K562 (cell line): ENCODE results near the gene SGMS1. TPM values are rescaled to one million over a fixed set of nuclear protein-coding genes. Genes with fewer than 3 reads are reported as not detected.
"Not testable (repeated sequence)": the region's sequence is repeated elsewhere in the genome, so short reads cannot be mapped to it uniquely, and the experiment has no call there.

ENCODE experiments used
- ATAC-seq: fragments of 200-7000 bp; cut with Tn5 transposase; 3 replicates; pipeline ENCODE4 v1.9.1; 2020; ENCODE audit warnings: moderate library complexity
- BruUV-seq: library from RNA; stranded (reverse); fragments of 400-500 nt; replicated peaks from 2 replicates; lab custom pipeline; 2021; lab: Mats Ljungman, UMichigan
- CTCF ChIA-PET: fragments of 300-600 bp; formaldehyde crosslinking; extraction: SDS; loops from one replicate; lab custom pipeline; 2021; ENCODE audit warnings: low intra/inter-chr PET ratio; lab: Yijun Ruan, JAX
- POLR2A ChIA-PET: fragments of 300-600, 350-650 bp; sonication (Branson Sonifier 250); formaldehyde crosslinking; extraction: SDS; loops from one replicate; lab custom pipeline; 2021; ENCODE audit warnings: antibody characterized with exemption, inconsistent platforms; lab: Yijun Ruan, JAX
- DNase-seq, 4 experiments: peaks; one replicate each; pipeline versions ENCODE4 v3.0.0 to v3.0.0-alpha.2; 2011 to 2018; ENCODE audit warnings: low spot score in 3 of 4, mixed read lengths in 3 of 4; ENCODE audit errors: extremely low read depth in 1 of 4
- FAIRE-seq: peaks from 2 replicates; lab custom pipeline; 2011; peaks lifted over from hg19 to GRCh38; lab: Jason Lieb, UNC
- H2AFZ ChIP-seq: 2 replicates; pipeline ENCODE4 v1.6.0; 2011; ENCODE audit warnings: low read depth, low read length, control low read depth, inconsistent platforms
- H3K27ac ChIP-seq: fragments of 200-600 bp; 3 replicates; pipeline ENCODE4 v1.8.0; 2011; ENCODE audit warnings: low read depth, mild to moderate bottlenecking, control low read depth, inconsistent platforms, low read length, moderate library complexity, mixed read lengths; ENCODE audit errors: extremely low read depth
- H3K27me3 ChIP-seq, 2 experiments: fragments of 300-600 bp in 1 of 2; 2 replicates in 1 of 2; 3 replicates in 1 of 2; pipeline versions ENCODE4 v1.6.0 to v1.8.0; 2011; ENCODE audit warnings: inconsistent platforms in 2 of 2, low read length in 2 of 2, mild to moderate bottlenecking in 1 of 2, mixed read lengths in 1 of 2, moderate library complexity in 1 of 2; ENCODE audit not compliant: control insufficient read depth in 2 of 2, insufficient read depth in 2 of 2
- H3K36me3 ChIP-seq: fragments of 300-600 bp; 3 replicates; pipeline ENCODE4 v1.8.0; 2011; ENCODE audit warnings: mild to moderate bottlenecking, low read length, inconsistent platforms; ENCODE audit not compliant: control insufficient read depth, insufficient read depth
- H3K4me1 ChIP-seq, 2 experiments: fragments of 200-600 bp in 1 of 2; replicated peaks in 1 of 2; 2 replicates in 1 of 2; 3 replicates in 1 of 2; pipeline versions ENCODE4 v1.5.1 to v1.8.0; 2011; ENCODE audit warnings: inconsistent platforms in 2 of 2, low read length in 2 of 2, mild to moderate bottlenecking in 1 of 2, mixed read lengths in 1 of 2, moderate library complexity in 1 of 2; ENCODE audit not compliant: control insufficient read depth in 2 of 2, insufficient read depth in 2 of 2
- H3K4me2 ChIP-seq: 2 replicates; pipeline ENCODE4 v1.6.1; 2011; ENCODE audit warnings: low read length, control low read depth, inconsistent platforms, mixed read lengths; ENCODE audit not compliant: insufficient read depth
- H3K4me3 ChIP-seq: fragments of 200-600 bp; sonication (generic), shearing (Covaris generic); 2 replicates; pipeline ENCODE4 v1.5.1; 2016; ENCODE audit warnings: control low read depth, inconsistent platforms
- H3K79me2 ChIP-seq: fragments of 200-600 bp; 3 replicates; pipeline ENCODE4 v1.8.0; 2011; ENCODE audit warnings: low read length, inconsistent platforms; ENCODE audit not compliant: control insufficient read depth, insufficient read depth
- H3K9ac ChIP-seq, 2 experiments: 2 replicates each; pipeline versions ENCODE4 v1.6.0 to v1.6.1; 2011; ENCODE audit warnings: low read depth in 2 of 2, low read length in 2 of 2, control low read depth in 1 of 2, inconsistent platforms in 1 of 2, mild to moderate bottlenecking in 1 of 2, mixed read lengths in 1 of 2; ENCODE audit not compliant: insufficient read depth in 1 of 2
- H3K9me1 ChIP-seq: one replicate; pipeline ENCODE4 v1.6.0; 2011; ENCODE audit warnings: inconsistent platforms, mild to moderate bottlenecking, low read length, moderate library complexity; ENCODE audit not compliant: control insufficient read depth, insufficient read depth
- H3K9me3 ChIP-seq: replicated peaks from 2 replicates; pipeline ENCODE4 v1.5.1; 2011; ENCODE audit warnings: low read depth, low read length, inconsistent platforms; ENCODE audit not compliant: control insufficient read depth, insufficient read depth
- H4K20me1 ChIP-seq: replicated peaks from 2 replicates; pipeline ENCODE4 v1.6.1; 2011; ENCODE audit warnings: low read length, inconsistent platforms, mixed read lengths; ENCODE audit not compliant: control insufficient read depth, insufficient read depth
- HDAC2 ChIP-seq: fragments of 450-650 bp; IDR thresholded peaks from 2 replicates; pipeline ENCODE4 v1.6.1; 2016; ENCODE audit warnings: mild to moderate bottlenecking
- KDM1A ChIP-seq, 2 experiments: fragments of 450-650 bp; IDR thresholded peaks; 2 replicates each; pipeline ENCODE4 v1.6.1; 2016; ENCODE audit warnings: mild to moderate bottlenecking in 2 of 2
- NFE2 ChIP-seq: IDR thresholded peaks from 2 replicates; pipeline ENCODE4 v1.6.1; 2014; ENCODE audit warnings: antibody characterized with exemption, low read depth
- NFIC ChIP-seq: fragments of 450-650 bp; IDR thresholded peaks from 2 replicates; pipeline ENCODE4 v1.6.1; 2017; ENCODE audit warnings: mild to moderate bottlenecking, inconsistent platforms
- ZNF146 ChIP-seq: IDR thresholded peaks from one replicate; pipeline ENCODE4 v1.6.1; 2018; ENCODE audit warnings: missing compliant biosample characterization; ENCODE audit not compliant: unreplicated experiment
- WGBS: fragments of 100-300 bp; shearing (Covaris generic); methylation state at CpG from one replicate; pipeline ENCODE4 v1.1.6; 2016; ENCODE audit warnings: low coverage, mixed read lengths; ENCODE audit not compliant: insufficient coverage; ENCODE audit errors: missing lambda C conversion rate; 5-methylcytosine and 5-hydroxymethylcytosine counted together
- in situ Hi-C: fragments of 300-500 bp; cut with MboI; formaldehyde crosslinking; loops from 4 replicates; pipeline ENCODE4 v1.15.0; 2018; ENCODE audit warnings: inconsistent platforms, mixed read lengths
- intact Hi-C: fragments of 100-400 bp; cut with micrococcal nuclease; formaldehyde crosslinking; loops from 2 replicates; pipeline ENCODE4 v1.14.2; 2022
- polyA plus RNA-seq, 8 experiments: library from polyadenylated mRNA; depleted of rRNA in 4 of 8; stranded (reverse) in 5 of 8; unstranded in 3 of 8; fragments of >200 nt; fragmentation: Nextera tagmentation in 2 of 8; fragmentation: Illumina TruSeq in 1 of 8; extraction: Ambion mirVana in 2 of 8; extraction: Trizol in 1 of 8; gene quantifications; 2 replicates each; pipeline versions ENCODE4 v1.2.1 to v1.2.3, GENCODE V29; 2011 to 2014; ENCODE audit warnings: inconsistent platforms in 1 of 8, missing spikeins in 1 of 8
- total RNA-seq, 7 experiments: library from RNA; depleted of rRNA in 6 of 7; stranded (reverse); fragments of >200 nt in 6 of 7; fragmentation: Illumina TruSeq in 2 of 7; extraction: Trizol in 2 of 7; gene quantifications; 2 replicates each; pipeline versions ENCODE4 v1.2.1 to v1.2.3, GENCODE V29; 2011 to 2021; ENCODE audit warnings: low replicate concordance in 1 of 7

SGMS1 gene
- total and polyA plus RNA-seq, 9 of the 15 experiments (the other 6 are each of a cell fraction or from before 2014, with no cell fraction given) = 22.6 to 232 (median 82.2) TPM

GRCh38 chr10:50367732-50368131 lies 256.0 kb downstream of the SGMS1 start (continued):
- TF ChIP-seq HDAC2 (0 out of 2 replicates have a peak, but pooled peaks have one; percentile 45), NFE2 (peak; percentile 38; the same call in 1 of the 2 replicates)
- TF ChIP-seq, all 486 proteins: peak for 18

GRCh38 chr10:50366421-50366820 lies 257.3 kb downstream of the SGMS1 start:
- Histone ChIP-seq H3K79me2 (peaks cover 92% of the 10 kb centered on the region), H3K36me3 (peaks cover 50% of the 10 kb centered on the region), H3K4me1 (peaks cover 4 to 27% of the 10 kb centered on the region in 2 experiments; a peak in 4 of 5 replicates)
- H2AFZ ChIP-seq, BruUV-seq, H3K9me3 ChIP-seq, H3K27ac ChIP-seq, FAIRE-seq, H3K9me1 ChIP-seq, POLR2A ChIA-PET, H3K27me3 ChIP-seq, ATAC-seq, H3K4me2 ChIP-seq, H3K4me3 ChIP-seq, DNase-seq, H3K9ac ChIP-seq, H4K20me1 ChIP-seq, CTCF ChIA-PET: not testable (repeated sequence)
- in situ Hi-C loops = loop anchor here (10.0 kb wide), 1 partner anchor 232 kb away; no protein-coding TSS in a partner anchor
- intact Hi-C loops = loop anchor here (2.0 kb wide), 1 partner anchor 54 kb away; no protein-coding TSS in a partner anchor
- TF ChIP-seq ZNF146 = peak; percentile 69
- peak; percentile 21; the same call in 1 of the 2 replicates for TF ChIP-seq NFIC
- TF ChIP-seq KDM1A (IDR thresholded peaks at IDR 0.05) = peak in 1 of 2 experiments; percentile 27; a peak in 1 of 4 replicates
- 62% methylated on average over 4 of the region's 4 CpGs for WGBS
